GM06990 (cell line): ENCODE measurements around the gene LYPLA2.
A peak's percentile ranks its signal among the peaks of the same experiment; 100 is the strongest.

Experiments
- DNase-seq: peaks from one replicate; pipeline ENCODE4 v3.0.0-alpha.2; 2011; ENCODE audit not compliant: insufficient read length; ENCODE audit errors: extremely low read depth
- H3K27me3 ChIP-seq: replicated peaks from 2 replicates; pipeline ENCODE4 v1.6.0; 2011; ENCODE audit warnings: low read length; ENCODE audit not compliant: control insufficient read depth, insufficient read depth
- H3K36me3 ChIP-seq: 2 replicates; pipeline ENCODE4 v1.5.1; 2011; ENCODE audit warnings: low read length; ENCODE audit not compliant: control insufficient read depth, insufficient read depth
- H3K4me3 ChIP-seq: replicated peaks from 2 replicates; pipeline ENCODE4 v1.5.1; 2011; ENCODE audit warnings: low read depth, mild to moderate bottlenecking, control low read depth, low read length
- TF ChIP-seq, protein P1 (sequence below): IDR thresholded peaks from 2 replicates; pipeline ENCODE4 v1.5.1; 2011; ENCODE audit warnings: low read length, control low read depth, mild to moderate bottlenecking, inconsistent platforms; ENCODE audit not compliant: insufficient read depth, poor library complexity, severe bottlenecking

The LYPLA2 gene

DNA sequence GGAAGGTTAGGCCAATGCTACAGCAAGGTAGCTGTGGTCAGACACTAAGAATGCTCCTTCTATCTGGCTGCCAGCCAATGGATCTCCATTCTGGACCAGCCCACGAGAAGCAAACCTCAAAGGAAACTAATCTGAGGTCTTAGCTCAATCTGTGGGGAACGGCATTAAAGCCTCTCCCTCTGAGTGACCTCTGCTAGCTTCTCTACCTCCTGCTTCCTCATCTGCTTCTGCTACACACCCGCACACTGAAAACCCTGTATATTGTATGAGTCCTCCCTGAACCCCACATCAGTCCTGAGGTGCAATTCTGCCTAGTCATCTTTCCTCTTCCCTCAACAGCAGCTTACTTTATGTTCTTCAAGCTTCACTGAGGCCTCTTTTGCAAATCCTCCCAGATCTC lies 16.5 kb downstream of the LYPLA2 start:
- peaks cover 9% of the 10 kb centered on the region for H3K36me3 ChIP-seq
- H3K27me3 ChIP-seq, result no peaks in the 10 kb centered on the region
- no peak overlapping the region for H3K4me3 ChIP-seq
- no peak for DNase-seq
- TF ChIP-seq, protein P1, sequence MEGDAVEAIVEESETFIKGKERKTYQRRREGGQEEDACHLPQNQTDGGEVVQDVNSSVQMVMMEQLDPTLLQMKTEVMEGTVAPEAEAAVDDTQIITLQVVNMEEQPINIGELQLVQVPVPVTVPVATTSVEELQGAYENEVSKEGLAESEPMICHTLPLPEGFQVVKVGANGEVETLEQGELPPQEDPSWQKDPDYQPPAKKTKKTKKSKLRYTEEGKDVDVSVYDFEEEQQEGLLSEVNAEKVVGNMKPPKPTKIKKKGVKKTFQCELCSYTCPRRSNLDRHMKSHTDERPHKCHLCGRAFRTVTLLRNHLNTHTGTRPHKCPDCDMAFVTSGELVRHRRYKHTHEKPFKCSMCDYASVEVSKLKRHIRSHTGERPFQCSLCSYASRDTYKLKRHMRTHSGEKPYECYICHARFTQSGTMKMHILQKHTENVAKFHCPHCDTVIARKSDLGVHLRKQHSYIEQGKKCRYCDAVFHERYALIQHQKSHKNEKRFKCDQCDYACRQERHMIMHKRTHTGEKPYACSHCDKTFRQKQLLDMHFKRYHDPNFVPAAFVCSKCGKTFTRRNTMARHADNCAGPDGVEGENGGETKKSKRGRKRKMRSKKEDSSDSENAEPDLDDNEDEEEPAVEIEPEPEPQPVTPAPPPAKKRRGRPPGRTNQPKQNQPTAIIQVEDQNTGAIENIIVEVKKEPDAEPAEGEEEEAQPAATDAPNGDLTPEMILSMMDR, result no peak

DNA sequence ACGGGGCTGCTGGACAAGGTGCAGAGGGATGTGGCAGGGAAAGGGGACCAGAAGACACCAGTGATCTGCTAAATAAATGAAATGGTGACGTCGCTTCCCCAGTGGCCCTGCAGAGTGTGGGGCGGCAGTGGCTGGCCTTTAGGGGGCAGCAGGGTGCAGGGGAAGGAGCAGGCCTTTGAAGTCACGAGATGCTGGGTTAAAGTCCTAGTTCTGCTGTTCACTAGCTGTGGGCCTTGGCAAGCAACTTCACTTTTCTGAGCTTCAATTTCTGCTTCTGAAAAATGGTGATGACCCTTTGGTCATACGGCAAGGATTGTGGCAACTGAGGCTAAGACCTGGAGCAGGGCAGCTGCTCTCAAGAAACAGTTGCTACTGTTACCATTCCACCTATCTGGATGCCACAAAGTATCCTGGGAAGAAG lies 18.8 kb downstream of the LYPLA2 start:
- TF ChIP-seq, protein P1, result peak; percentile 98
- H3K27me3 ChIP-seq, result no peaks in the 10 kb centered on the region
- no peak overlapping the region for H3K4me3 ChIP-seq
- peak; percentile 81 for DNase-seq
- H3K36me3 ChIP-seq, result peaks cover 11% of the 10 kb centered on the region

GRCh38 chr1:23810818-23811540 lies 20.0 kb downstream of the LYPLA2 start:
- TF ChIP-seq, protein P1, result peak; percentile 93

DNA sequence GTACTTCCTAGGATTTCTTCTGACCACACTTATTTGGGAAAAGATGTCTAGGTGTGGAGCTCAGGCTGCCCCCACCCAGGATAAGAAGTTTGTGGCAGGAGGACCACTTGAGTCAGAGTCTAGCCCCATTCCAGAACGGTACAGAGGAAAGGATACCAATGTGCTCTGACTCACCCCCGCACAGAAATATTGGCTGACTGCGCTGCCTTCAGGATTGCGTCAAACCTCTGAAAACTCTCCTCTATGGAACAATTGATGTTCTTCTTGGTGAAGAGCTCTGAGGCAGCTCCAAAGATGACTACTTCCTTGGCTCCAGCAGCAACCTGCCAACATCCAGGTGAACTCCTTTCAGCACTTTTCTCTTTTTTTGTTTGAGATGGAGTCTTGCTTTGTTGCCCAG lies 23.1 kb downstream of the LYPLA2 start:
- DNase-seq, result no peak
- no peaks in the 10 kb centered on the region for H3K27me3 ChIP-seq
- TF ChIP-seq, protein P1, result no peak
- peaks cover 6% of the 10 kb centered on the region for H3K36me3 ChIP-seq
- no peak overlapping the region for H3K4me3 ChIP-seq

More at GRCh38 chr1:23810818-23811540, 20.0 kb downstream of the LYPLA2 start:
- H3K27me3 ChIP-seq, result no peaks in the 10 kb centered on the region
- peak; percentile 50 for DNase-seq
- no peak overlapping the region for H3K4me3 ChIP-seq
- H3K36me3 ChIP-seq, result peaks cover 11% of the 10 kb centered on the region

GRCh38 chr1:23816361-23816760 lies 25.4 kb downstream of the LYPLA2 start:
- TF ChIP-seq, protein P1, result no peak
- H3K36me3 ChIP-seq, result peaks cover 6% of the 10 kb centered on the region
- H3K4me3 ChIP-seq, result no peak overlapping the region
- no peaks in the 10 kb centered on the region for H3K27me3 ChIP-seq
- no peak for DNase-seq

- DNase-seq, result no peak
- no peak overlapping the region for H3K4me3 ChIP-seq
- no peaks in the 10 kb centered on the region for H3K27me3 ChIP-seq
- TF ChIP-seq, protein P1, result no peak
- H3K36me3 ChIP-seq, result peaks cover 6% of the 10 kb centered on the region
Observed at GRCh38 chr1:23816906-23817305, 26.0 kb downstream of the LYPLA2 start.
